Measurements from ENCODE around the gene SSMEM1. TPM values are rescaled to one million over a fixed set of nuclear protein-coding genes. Genes with fewer than 3 reads are reported as not detected.
A peak's percentile ranks its signal among the peaks of the same experiment; 100 is the strongest.
"Not testable (repeated sequence)": the region's sequence is repeated elsewhere in the genome, so short reads cannot be mapped to it uniquely, and the experiment has no call there.

SSMEM1 gene
- 0.15 TPM for polyA plus RNA-seq (2013, experiment 1 of 2; ENCODE audit: insufficient read length)
- not detected for polyA plus RNA-seq (2013, experiment 2 of 2; ENCODE audit: insufficient read length)

- DNase-seq: peak; percentile 68
These were observed at the start of gene SSMEM1 for GRCh38 chr7:130207642-130208041. Gene SSMEM1 (plus strand): TSS chr7:130207860. CDS start chr7:130207911, 51 bp downstream.

GRCh38 chr7:130160023-130160422 is 47.6 kb upstream of the SSMEM1 start:
- DNase-seq: no peak

GRCh38 chr7:130160455-130160854 is 47.2 kb upstream of the SSMEM1 start:
- no peak for DNase-seq

- no peak for DNase-seq
These were observed 45.5 kb upstream of the SSMEM1 start for GRCh38 chr7:130162196-130162595.

GRCh38 chr7:130174237-130174959 is 33.3 kb upstream of the SSMEM1 start:
- no peak for DNase-seq

- no peak for DNase-seq
These were observed 29.4 kb upstream of the SSMEM1 start for GRCh38 chr7:130178251-130178650.

GRCh38 chr7:130179631-130180030 is 28.0 kb upstream of the SSMEM1 start:
- DNase-seq: no peak

GRCh38 chr7:130180571-130181262 is 26.9 kb upstream of the SSMEM1 start:
- DNase-seq: peak; percentile 22

- DNase-seq: no peak
These were observed 26.4 kb upstream of the SSMEM1 start for GRCh38 chr7:130181263-130181605.

GRCh38 chr7:130182990-130183389 is 24.7 kb upstream of the SSMEM1 start:
- DNase-seq: no peak

GRCh38 chr7:130184349-130184748 is 23.3 kb upstream of the SSMEM1 start:
- not testable (repeated sequence) for DNase-seq

GRCh38 chr7:130187360-130187759 is 20.3 kb upstream of the SSMEM1 start:
- no peak for DNase-seq

GRCh38 chr7:130189343-130189742 is 18.3 kb upstream of the SSMEM1 start:
- DNase-seq: peak; percentile 68

GRCh38 chr7:130191791-130192190 is 15.9 kb upstream of the SSMEM1 start:
- no peak for DNase-seq

- DNase-seq: no peak
These were observed 12.3 kb upstream of the SSMEM1 start for GRCh38 chr7:130195396-130195795.

GRCh38 chr7:130196476-130196875 is 11.2 kb upstream of the SSMEM1 start:
- no peak for DNase-seq

- no peak for DNase-seq
These were observed 10.6 kb upstream of the SSMEM1 start for GRCh38 chr7:130197094-130197493.

- no peak for DNase-seq
These were observed 5.9 kb upstream of the SSMEM1 start for GRCh38 chr7:130201796-130202195.

- peak; percentile 97 for DNase-seq
These were observed 2.3 kb upstream of the SSMEM1 start, which contains the start of gene TMEM209 for GRCh38 chr7:130205084-130205947. Gene TMEM209 (minus strand): TSS chr7:130205406. CDS start chr7:130205375, 31 bp downstream.

GRCh38 chr7:130207033-130207432 is 627 bp upstream of the SSMEM1 start:
- DNase-seq: no peak

- no peak for DNase-seq
These were observed 856 bp downstream of the SSMEM1 start for GRCh38 chr7:130208516-130208915.

GRCh38 chr7:130210181-130210935 is 2.7 kb downstream of the SSMEM1 start:
- peak; percentile 51 for DNase-seq

Data from fibroblast of skin of abdomen (primary cell).